NCI-H774 (cell line): ENCODE results near the gene TMEM52.
"Not testable (repeated sequence)": the region's sequence is repeated elsewhere in the genome, so short reads cannot be mapped to it uniquely, and the experiment has no call there.

Source experiments
- DNase-seq: peaks from one replicate; lab custom pipeline; 2025; lab: John Stamatoyannopoulos, UW

TMEM52 gene

GRCh38 chr1:1946540-1946939, 27.5 kb upstream of the TMEM52 start:
- DNase-seq: no peak

- DNase-seq: no peak
Measured at GRCh38 chr1:1945782-1946393, 26.8 kb upstream of the TMEM52 start.

GRCh38 chr1:1943834-1944570, 24.9 kb upstream of the TMEM52 start:
- peak; percentile 4 for DNase-seq

- no peak for DNase-seq
Measured at GRCh38 chr1:1942753-1943656, 23.9 kb upstream of the TMEM52 start.

- no peak for DNase-seq
Measured at GRCh38 chr1:1941868-1942752, 23.0 kb upstream of the TMEM52 start.

- DNase-seq: no peak
Measured at GRCh38 chr1:1941211-1941841, 22.2 kb upstream of the TMEM52 start.

- DNase-seq: no peak
Measured at GRCh38 chr1:1940123-1940425, 21.0 kb upstream of the TMEM52 start.

GRCh38 chr1:1939296-1940122, 20.4 kb upstream of the TMEM52 start:
- DNase-seq: no peak

GRCh38 chr1:1938613-1939295, 19.7 kb upstream of the TMEM52 start:
- DNase-seq: no peak

GRCh38 chr1:1938276-1938573, 19.1 kb upstream of the TMEM52 start:
- no peak for DNase-seq

- no peak for DNase-seq
Measured at GRCh38 chr1:1937549-1938275, 18.6 kb upstream of the TMEM52 start.

- DNase-seq: no peak
Measured at GRCh38 chr1:1937061-1937460, 18.0 kb upstream of the TMEM52 start.

- DNase-seq: not testable (repeated sequence)
Measured at GRCh38 chr1:1934848-1935247, 15.8 kb upstream of the TMEM52 start.

GRCh38 chr1:1929639-1930545, 10.8 kb upstream of the TMEM52 start:
- no peak for DNase-seq

GRCh38 chr1:1929102-1929638, 10.1 kb upstream of the TMEM52 start:
- DNase-seq: no peak

GRCh38 chr1:1928231-1929101, 9.4 kb upstream of the TMEM52 start:
- DNase-seq: no peak

- DNase-seq: no peak
Measured at GRCh38 chr1:1927751-1928150, 8.7 kb upstream of the TMEM52 start.
